D721Med (cell line): ENCODE results near the gene FA2H.
"Not testable (repeated sequence)": the region's sequence is repeated elsewhere in the genome, so short reads cannot be mapped to it uniquely, and the experiment has no call there.

Source experiments
- DNase-seq: peaks from one replicate; pipeline ENCODE4 v3.0.0; 2011; ENCODE audit warnings: low spot score; ENCODE audit not compliant: insufficient read length
- FAIRE-seq: peaks from 2 replicates; lab custom pipeline; 2011; peaks lifted over from hg19 to GRCh38; lab: Jason Lieb, UNC
- CTCF ChIP-seq: IDR thresholded peaks from 2 replicates; pipeline ENCODE4 v1.5.1; 2012; ENCODE audit warnings: mild to moderate bottlenecking, control low read depth; ENCODE audit not compliant: insufficient read depth; ENCODE audit errors: missing control alignments

Gene FA2H

GRCh38 chr16:74769586-74770190 lies 4.9 kb downstream of the FA2H start:
- no peak for TF ChIP-seq CTCF
- FAIRE-seq: no peak

GRCh38 chr16:74768239-74768638 lies 6.4 kb downstream of the FA2H start:
- FAIRE-seq (no peak), DNase-seq (no peak)
- TF ChIP-seq CTCF: no peak

More at GRCh38 chr16:74769586-74770190, 4.9 kb downstream of the FA2H start:
- no peak for DNase-seq

GRCh38 chr16:74767749-74768148 lies 6.9 kb downstream of the FA2H start:
- no peak for DNase-seq
- TF ChIP-seq CTCF: no peak
- no peak for FAIRE-seq

- no peak for FAIRE-seq
- no peak for DNase-seq
- no peak for TF ChIP-seq CTCF
Observed at GRCh38 chr16:74766729-74767128, 7.9 kb downstream of the FA2H start.

- not testable (repeated sequence) for FAIRE-seq
Observed at GRCh38 chr16:74764184-74764583, 10.4 kb downstream of the FA2H start.

GRCh38 chr16:74761665-74762064 lies 13.0 kb downstream of the FA2H start:
- no peak for TF ChIP-seq CTCF
- FAIRE-seq: no peak

More at GRCh38 chr16:74764184-74764583, 10.4 kb downstream of the FA2H start:
- not testable (repeated sequence) for DNase-seq

GRCh38 chr16:74760007-74760767 lies 14.4 kb downstream of the FA2H start:
- no peak for FAIRE-seq
- DNase-seq: no peak
- TF ChIP-seq CTCF: no peak

More at GRCh38 chr16:74761665-74762064, 13.0 kb downstream of the FA2H start:
- DNase-seq: no peak
